ENCODE data around the gene SEPTIN2. TPM values are rescaled to one million over a fixed set of nuclear protein-coding genes. Genes with fewer than 3 reads are reported as not detected.
"Not testable (repeated sequence)": the region's sequence is repeated elsewhere in the genome, so short reads cannot be mapped to it uniquely, and the experiment has no call there.

Gene SEPTIN2
- total RNA-seq, 4 donors from 2014 or later: 126 to 233 (median 165) TPM

DNA sequence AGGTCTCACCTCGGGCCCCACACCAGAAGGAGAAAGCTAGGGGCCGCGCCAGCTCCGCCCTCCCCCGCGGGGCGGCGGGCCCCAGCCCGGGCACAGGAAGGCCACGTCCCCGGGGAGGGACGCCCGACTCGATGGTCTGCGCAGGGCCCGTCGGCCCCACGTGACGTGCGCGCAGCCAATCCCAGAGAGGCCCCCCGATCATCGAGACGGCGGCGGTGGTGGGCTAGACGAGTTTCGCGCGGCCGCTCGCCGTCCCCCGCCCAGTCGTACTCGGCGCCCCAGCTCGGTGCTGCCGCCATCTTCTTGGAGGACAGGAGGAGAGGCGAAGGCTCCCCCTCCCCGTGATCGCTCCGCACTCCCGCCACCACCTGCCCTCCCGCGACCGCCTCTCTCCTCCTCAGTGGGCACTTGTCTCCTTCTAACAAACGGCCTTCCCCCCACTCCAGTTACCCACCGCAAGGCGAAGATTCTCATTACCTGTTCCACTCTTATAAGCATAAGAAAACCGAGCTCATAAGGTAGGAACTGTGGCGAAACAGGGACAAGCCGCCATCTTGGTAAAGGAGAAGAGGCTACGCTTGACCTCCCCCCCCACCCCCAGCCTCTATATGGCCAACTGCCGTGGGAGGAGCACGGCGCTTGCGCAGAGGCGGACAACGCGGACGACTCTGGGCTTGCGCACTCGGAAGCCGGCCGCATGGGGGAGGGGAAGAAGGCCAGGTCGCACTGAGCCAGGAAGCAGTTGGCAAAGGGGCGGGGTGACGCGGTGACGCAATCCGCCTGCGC, 439 bp upstream of the SEPTIN2 start, which contains the start of gene HDLBP:
Gene HDLBP (minus strand): TSS at position 580 of the 786 bp plus-strand sequence. CDS start 48,803 bp downstream, outside the sequence.
- Histone ChIP-seq H3K27ac (peak within 1 kb of the TSS; percentile 99), H3K4me3 (peak within 1 kb of the TSS; percentile 80), H3K36me3 (no peaks in the 10 kb centered on the region), H3K27me3 (no peaks in the 10 kb centered on the region), H3K9me3 (no peaks in the 10 kb centered on the region), H3K4me1 (peaks cover 77% of the 10 kb centered on the region)
- TF ChIP-seq, protein P1, sequence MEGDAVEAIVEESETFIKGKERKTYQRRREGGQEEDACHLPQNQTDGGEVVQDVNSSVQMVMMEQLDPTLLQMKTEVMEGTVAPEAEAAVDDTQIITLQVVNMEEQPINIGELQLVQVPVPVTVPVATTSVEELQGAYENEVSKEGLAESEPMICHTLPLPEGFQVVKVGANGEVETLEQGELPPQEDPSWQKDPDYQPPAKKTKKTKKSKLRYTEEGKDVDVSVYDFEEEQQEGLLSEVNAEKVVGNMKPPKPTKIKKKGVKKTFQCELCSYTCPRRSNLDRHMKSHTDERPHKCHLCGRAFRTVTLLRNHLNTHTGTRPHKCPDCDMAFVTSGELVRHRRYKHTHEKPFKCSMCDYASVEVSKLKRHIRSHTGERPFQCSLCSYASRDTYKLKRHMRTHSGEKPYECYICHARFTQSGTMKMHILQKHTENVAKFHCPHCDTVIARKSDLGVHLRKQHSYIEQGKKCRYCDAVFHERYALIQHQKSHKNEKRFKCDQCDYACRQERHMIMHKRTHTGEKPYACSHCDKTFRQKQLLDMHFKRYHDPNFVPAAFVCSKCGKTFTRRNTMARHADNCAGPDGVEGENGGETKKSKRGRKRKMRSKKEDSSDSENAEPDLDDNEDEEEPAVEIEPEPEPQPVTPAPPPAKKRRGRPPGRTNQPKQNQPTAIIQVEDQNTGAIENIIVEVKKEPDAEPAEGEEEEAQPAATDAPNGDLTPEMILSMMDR (IDR thresholded peaks at IDR 0.05): no peak
- TF ChIP-seq POLR2AphosphoS5 (IDR thresholded peaks at IDR 0.05): peak; percentile 28 to 69 (median 57)
- TF ChIP-seq POLR2A (IDR thresholded peaks at IDR 0.05): peak; percentile 8 to 89
- 1% methylated on average over 14 of the region's 73 CpGs for WGBS
- DNase-seq (ENCODE audit: low spot score in 2 of 2): peak; percentile 100

DNA sequence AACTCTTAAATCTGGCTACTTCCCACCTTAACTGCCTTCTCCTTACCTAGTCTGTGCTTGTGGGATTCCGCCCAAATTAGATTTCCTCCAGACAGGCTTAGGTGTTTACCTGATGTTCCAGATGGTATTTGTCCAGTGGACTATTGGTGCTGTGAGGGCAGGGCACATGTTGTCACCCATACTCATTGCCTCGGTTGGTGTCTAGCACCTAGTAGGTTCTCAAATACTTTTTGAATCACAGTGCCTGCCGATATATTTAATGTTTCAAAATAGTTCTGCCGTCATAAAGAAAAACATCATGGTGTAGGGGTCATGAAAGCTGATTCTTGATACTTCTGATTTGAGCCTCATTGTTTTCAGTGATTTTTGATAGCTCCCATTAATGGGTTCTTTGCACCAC, 1.1 kb downstream of the SEPTIN2 start:
- DNase-seq (ENCODE audit: low spot score in 2 of 2): no peak
- Histone ChIP-seq H3K27me3 (no peaks in the 10 kb centered on the region), H3K36me3 (no peaks in the 10 kb centered on the region), H3K4me3 (peak overlapping the region; percentile 80), H3K27ac (peak overlapping the region; percentile 99), H3K4me1 (peaks cover 79% of the 10 kb centered on the region), H3K9me3 (no peaks in the 10 kb centered on the region)
- TF ChIP-seq POLR2A (IDR thresholded peaks at IDR 0.05) (no peak), EP300 (IDR thresholded peaks at IDR 0.05) (no peak), POLR2AphosphoS5 (IDR thresholded peaks at IDR 0.05) (no peak)
- TF ChIP-seq, protein P1 (IDR thresholded peaks at IDR 0.05): no peak
- 6% methylated on average over 4 of the region's 4 CpGs for WGBS

DNA sequence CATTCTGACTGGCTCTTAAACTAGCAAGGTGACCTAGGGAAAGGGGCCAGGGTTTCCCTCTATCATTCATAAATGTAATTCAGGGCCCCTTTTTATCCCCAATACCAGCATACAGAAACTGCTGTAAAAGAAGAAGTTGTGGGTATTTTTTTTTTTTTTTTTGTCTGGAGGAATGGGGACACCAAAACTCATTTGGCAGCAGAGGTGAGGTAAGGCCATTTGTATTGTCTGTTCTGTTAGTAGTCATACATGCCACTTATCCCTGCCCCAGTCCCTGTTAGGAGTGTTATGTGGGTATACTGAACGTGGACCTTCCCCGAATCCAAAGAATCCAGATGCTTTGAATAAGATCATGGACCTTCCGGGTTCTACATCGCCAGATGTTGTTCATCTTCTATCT, 1.7 kb downstream of the SEPTIN2 start:
- H3K4me1 ChIP-seq: peaks cover 78% of the 10 kb centered on the region
- WGBS: 50% methylated on average over 4 of the region's 4 CpGs
- peak overlapping the region; percentile 80 for H3K4me3 ChIP-seq
- TF ChIP-seq, protein P1 (IDR thresholded peaks at IDR 0.05): no peak
- no peak for TF ChIP-seq EP300 (IDR thresholded peaks at IDR 0.05)
- no peak for TF ChIP-seq POLR2A (IDR thresholded peaks at IDR 0.05)
- no peak for TF ChIP-seq POLR2AphosphoS5 (IDR thresholded peaks at IDR 0.05)
- no peaks in the 10 kb centered on the region for H3K9me3 ChIP-seq
- no peaks in the 10 kb centered on the region for H3K36me3 ChIP-seq
- no peak for DNase-seq (ENCODE audit: low spot score in 2 of 2)
- H3K27me3 ChIP-seq: no peaks in the 10 kb centered on the region
- no peak overlapping the region for H3K27ac ChIP-seq

DNA sequence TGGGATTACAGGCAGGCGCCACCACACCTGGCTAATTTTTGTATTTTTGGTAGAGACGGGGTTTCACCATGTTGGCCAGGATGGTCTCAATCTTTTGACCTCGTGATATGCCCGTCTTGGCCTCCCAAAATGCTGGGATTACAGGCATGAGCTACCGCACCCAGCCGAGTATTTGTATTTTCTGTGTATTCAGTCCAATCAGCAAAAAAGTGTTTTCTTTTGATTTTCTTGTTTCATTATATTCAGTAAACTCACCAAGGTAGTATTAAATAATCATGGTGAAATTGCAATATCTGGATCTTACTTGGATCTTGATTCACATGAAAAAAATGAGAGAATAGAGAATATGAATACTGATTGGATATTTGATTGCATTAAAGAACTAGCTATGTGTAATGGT, 3.1 kb downstream of the SEPTIN2 start:
- not testable (repeated sequence) for DNase-seq (ENCODE audit: low spot score in 2 of 2); H3K36me3 ChIP-seq; H3K4me3 ChIP-seq; H3K27me3 ChIP-seq; H3K27ac ChIP-seq; H3K9me3 ChIP-seq
- peaks cover 73% of the 10 kb centered on the region for H3K4me1 ChIP-seq
- WGBS: 92% methylated on average over 6 of the region's 6 CpGs

DNA sequence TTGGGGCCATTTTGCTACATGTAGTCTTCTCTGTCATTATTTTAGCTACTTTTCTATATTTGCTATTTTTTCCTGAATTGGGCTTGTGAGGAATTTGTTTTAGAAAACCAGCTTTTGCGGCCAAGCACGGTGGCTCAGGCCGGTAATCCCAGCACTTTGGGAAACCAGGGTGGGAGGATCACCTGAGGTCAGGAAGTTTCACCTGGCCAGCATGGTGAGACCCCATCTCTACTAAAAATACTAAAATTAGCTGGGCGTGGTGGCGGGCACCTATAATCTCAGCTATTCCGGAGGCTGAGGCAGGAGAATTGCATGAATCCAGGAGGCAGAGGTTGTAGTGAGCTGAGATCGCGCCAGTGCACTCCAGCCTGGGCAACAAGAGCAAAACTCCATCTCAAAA, 4.7 kb downstream of the SEPTIN2 start:
- Histone ChIP-seq H3K36me3 (no peaks in the 10 kb centered on the region), H3K27ac (no peak overlapping the region), H3K4me3 (no peak overlapping the region), H3K9me3 (no peaks in the 10 kb centered on the region), H3K27me3 (no peaks in the 10 kb centered on the region), H3K4me1 (peaks cover 73% of the 10 kb centered on the region)
- TF ChIP-seq POLR2A (IDR thresholded peaks at IDR 0.05) (no peak), POLR2AphosphoS5 (IDR thresholded peaks at IDR 0.05) (no peak), EP300 (IDR thresholded peaks at IDR 0.05) (no peak)
- DNase-seq (ENCODE audit: low spot score in 2 of 2): no peak
- WGBS: 94% methylated on average over 8 of the region's 8 CpGs

DNA sequence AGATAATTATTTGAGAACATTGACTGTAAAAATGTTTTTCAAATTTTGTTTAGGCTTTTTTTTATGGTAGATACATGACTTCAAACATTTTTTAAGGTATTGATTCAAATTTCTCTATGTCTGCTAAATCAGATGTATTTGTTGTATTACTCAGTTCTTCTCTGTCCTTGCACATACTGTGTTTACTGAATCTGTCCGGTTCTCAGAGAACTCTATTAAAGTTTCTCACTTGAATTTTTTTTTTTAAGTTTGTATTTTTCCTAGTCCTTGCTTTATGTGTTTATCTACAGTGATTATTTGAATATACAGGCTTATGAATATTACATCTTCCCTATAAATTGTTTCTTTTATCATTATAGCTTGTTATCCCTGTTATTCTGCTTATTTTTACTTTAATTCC, 5.3 kb downstream of the SEPTIN2 start:
- WGBS: 64% methylated on average over 1 of the region's 1 CpG

More for the DNA sequence above, 5.3 kb downstream of the SEPTIN2 start:
- no peak for TF ChIP-seq EP300 (IDR thresholded peaks at IDR 0.05)
- TF ChIP-seq POLR2A (IDR thresholded peaks at IDR 0.05): no peak
- TF ChIP-seq, protein P1 (IDR thresholded peaks at IDR 0.05): no peak
- TF ChIP-seq POLR2AphosphoS5 (IDR thresholded peaks at IDR 0.05): no peak
- H3K27me3 ChIP-seq: no peaks in the 10 kb centered on the region
- H3K27ac ChIP-seq: no peak overlapping the region
- no peak for DNase-seq (ENCODE audit: low spot score in 2 of 2)
- H3K36me3 ChIP-seq: no peaks in the 10 kb centered on the region
- no peak overlapping the region for H3K4me3 ChIP-seq
- no peaks in the 10 kb centered on the region for H3K9me3 ChIP-seq
- peaks cover 73% of the 10 kb centered on the region for H3K4me1 ChIP-seq
